GM21423 (cell line): ENCODE measurements around the gene PAEP.

Source experiments
- ATAC-seq: cut with Tn5 transposase; IDR thresholded peaks from one replicate; pipeline ENCODE4 v1.9.1; 2021; ENCODE audit warnings: mild to moderate bottlenecking, moderate library complexity; ENCODE audit not compliant: unreplicated experiment

Gene PAEP

GRCh38 chr9:135612437-135612836, 50.9 kb downstream of the PAEP start:
- ATAC-seq: no peak

GRCh38 chr9:135612981-135613910, 51.7 kb downstream of the PAEP start:
- no peak for ATAC-seq

GRCh38 chr9:135613946-135614805, 52.6 kb downstream of the PAEP start:
- ATAC-seq: no peak

GRCh38 chr9:135614821-135615665, 53.5 kb downstream of the PAEP start:
- ATAC-seq: no peak

- ATAC-seq: no peak
These were observed 54.4 kb downstream of the PAEP start for GRCh38 chr9:135615666-135616618.
